HG02981 (cell line): ENCODE data around the gene ATL2.
"Not testable (repeated sequence)": the region's sequence is repeated elsewhere in the genome, so short reads cannot be mapped to it uniquely, and the experiment has no call there.

Source experiments
- ATAC-seq: cut with Tn5 transposase; IDR thresholded peaks from one replicate; pipeline ENCODE4 v1.9.1; 2021; ENCODE audit warnings: mild to moderate bottlenecking, moderate library complexity; ENCODE audit not compliant: unreplicated experiment

The ATL2 gene

DNA sequence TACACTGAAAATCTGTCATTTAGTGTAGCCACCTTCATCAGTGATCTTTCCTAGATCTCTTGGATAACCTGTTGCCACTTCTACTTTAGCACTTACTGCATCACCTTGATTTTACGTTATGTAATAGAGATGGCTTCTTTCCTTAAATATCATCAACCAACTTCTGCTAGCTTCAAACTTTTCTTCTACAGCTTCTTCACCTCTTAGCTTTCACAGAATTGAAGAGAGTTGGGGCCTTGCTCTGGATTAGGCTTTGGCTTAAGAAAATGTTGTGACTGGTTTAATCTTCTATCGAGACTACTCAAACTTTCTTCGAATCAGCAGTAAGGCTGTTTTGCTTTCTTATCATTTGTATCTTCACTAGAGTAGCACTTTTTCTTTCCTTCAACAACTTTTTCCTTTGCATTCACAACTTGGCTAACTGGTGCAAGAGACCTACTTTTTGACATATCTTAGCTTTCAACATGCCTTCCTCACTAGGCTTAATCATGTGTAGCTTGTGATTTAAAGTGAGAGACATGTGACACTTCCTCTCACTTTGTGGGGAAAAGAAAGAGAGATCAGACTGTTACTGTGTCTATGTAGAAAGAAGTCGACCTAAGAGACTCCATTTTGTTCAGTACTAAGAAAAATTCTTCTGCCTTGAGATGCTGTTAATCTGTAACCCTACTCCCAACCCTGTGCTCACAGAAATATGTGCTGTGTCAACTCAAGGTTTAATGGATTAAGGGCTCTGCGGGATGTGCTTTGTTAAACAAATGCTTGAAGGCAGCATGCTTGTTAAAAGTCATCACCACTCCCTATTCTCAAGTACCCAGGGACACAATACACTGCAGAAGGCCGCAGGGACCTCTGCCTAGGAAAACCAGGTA lies 99.6 kb downstream of the ATL2 start:
- ATAC-seq, result no peak

DNA sequence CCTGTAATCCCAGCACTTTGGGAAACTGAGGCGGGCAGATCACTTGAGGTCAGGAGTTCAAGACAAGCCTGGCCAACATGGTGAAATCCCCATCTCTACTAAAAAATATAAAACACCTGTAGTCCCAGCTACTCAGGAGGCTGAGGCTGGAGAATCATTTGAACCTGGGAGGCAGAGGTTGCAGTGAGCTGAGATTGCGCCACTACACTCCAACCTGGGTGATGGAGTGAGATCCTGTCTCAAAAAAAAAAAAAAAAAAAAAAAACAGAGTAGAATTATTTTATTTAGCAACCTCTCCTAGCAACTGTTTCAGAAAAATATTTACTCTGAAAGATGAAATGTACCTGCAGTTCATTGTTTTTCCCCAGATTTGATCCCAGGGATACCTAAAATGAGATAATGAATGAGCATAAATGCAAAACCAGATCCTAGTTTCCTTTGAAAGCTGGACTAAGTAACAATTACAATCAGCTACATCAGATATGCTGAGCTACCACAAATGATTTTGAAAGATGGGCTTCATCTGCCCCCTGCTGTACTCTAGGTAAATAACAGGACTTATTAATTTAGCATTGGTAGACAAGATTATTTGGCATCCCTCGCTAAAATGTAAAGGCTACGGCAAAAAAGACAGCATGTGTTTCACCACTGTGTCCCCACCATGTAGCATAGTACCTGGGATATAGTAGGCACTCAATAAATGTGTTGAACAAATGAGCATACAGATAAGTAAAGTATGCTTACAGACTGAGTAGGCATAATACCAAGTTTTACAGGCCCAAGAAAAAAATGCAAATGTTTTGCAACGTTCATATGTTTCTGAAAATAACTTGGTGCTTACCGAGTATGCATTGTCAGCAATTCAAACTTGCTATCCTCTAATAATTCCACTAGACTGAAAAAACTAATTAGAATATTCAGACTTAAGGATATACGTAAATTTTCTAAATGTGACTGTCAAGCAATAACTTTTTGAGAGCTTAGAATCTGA lies 102.5 kb downstream of the ATL2 start:
- ATAC-seq, result no peak

DNA sequence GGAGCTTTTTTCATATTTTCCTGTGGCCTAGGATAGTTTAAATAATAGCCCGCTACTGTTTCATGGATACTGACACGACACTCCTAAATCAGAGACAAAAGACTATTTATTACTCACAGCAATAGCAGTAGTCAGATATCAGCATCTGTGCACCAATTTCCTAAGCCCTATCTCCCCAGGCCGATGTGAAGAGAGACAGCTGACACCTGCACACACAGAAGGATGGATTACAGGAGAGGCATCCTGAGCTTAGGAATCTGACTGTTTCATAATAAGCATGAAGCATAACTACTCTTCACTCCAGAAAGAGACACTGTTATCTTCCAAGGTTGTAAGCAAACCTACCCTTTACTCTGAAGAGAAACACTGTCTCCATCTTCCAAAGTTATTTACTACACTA lies 105.4 kb downstream of the ATL2 start:
- ATAC-seq, result no peak

DNA sequence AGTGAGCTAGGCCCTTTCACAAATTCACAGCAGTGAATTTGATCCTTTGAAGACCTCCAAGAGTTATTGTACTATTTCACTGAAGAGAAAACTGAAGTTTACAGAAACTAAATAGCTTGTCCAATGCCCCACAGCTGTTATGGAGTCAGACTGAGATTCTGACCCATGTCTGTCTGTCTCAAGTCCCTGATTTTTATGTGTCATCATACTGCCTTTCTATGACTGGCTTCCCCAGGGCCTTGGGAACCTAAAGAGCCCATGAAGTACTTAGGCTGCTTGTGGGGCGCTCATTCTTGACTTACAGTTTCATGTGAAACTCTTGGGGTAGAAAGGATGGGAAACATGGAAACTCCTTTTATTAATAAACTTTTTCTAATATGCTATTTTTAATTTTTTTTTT lies 107.7 kb downstream of the ATL2 start:
- no peak for ATAC-seq

DNA sequence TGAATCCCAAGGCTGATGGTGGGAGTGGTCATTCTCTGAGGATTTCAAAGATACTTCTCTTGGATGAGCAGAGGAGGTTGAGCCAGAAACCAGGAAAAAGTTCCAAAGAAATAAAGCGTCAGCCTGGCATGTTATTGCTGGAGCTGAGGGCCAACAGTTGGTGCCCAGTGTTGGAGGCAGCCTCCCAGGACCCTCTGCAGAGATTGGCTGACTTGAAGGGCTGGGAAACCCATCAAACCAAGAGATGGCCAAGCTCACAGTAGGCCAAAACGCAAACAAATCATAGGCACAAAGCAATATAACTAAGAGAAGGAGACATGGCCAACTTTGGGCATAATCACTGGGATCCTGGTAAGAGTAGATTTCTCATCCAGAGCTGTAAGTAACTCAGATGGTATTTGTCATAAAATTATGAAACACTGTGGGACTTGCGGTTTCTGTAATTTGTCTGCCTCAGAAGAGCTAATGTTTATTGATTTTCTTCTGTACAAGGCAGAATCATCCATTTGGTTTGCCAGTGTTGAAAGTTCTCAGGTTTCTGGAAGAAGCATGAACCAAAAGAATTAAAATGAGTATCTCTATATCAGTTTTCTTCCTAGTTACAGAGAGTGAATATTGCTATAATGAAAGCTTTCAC lies 108.3 kb downstream of the ATL2 start:
- ATAC-seq, result no peak

DNA sequence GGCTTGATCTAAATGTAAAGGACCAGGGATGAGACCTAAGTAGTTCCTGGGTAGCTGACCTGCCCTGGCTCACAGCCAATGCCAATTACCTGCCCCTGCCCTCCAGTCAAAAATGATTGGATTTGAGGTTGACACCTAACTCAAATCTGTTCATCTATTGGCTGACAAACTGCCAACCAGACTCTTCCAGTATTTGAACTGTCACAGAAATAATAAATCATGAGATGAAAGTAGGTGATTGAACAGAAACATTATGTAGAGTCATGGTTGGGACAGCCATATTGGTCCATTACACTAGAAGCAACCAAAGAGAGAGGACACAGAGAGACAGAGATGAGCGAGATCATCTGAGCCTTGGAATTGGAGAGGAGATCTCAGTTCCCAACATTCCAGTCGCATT lies 109.1 kb downstream of the ATL2 start:
- ATAC-seq, result no peak

DNA sequence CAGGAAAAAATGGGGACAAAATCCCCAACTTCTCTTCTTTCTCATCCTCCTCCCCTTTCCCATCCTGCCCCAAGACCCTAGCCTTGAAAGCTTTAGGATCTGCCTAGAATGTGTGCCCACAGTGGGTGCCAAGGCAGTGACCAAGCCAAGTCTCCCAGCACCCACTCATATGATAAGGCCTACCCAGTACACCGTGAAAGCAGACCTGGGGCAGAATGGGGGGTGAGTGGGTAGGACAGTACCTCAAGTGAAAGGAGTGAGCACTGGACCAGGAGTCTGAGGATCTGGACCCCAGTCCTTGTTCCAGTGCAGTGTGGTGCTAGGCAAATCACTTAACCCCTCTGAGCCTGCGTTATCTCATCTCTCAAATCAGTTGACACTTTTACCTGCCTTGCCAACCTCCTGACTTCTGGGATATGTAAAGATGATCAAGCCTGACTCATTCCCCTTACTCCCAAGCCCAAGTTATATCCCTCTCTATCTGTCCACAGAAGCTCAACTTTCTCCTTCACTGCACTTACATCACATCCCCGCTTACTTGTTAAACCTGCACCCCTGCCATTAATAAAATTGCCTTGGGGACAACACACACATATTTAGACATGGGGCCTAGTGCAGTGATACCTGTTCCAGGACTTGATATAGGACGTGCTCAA lies 109.7 kb downstream of the ATL2 start:
- ATAC-seq, result no peak

DNA sequence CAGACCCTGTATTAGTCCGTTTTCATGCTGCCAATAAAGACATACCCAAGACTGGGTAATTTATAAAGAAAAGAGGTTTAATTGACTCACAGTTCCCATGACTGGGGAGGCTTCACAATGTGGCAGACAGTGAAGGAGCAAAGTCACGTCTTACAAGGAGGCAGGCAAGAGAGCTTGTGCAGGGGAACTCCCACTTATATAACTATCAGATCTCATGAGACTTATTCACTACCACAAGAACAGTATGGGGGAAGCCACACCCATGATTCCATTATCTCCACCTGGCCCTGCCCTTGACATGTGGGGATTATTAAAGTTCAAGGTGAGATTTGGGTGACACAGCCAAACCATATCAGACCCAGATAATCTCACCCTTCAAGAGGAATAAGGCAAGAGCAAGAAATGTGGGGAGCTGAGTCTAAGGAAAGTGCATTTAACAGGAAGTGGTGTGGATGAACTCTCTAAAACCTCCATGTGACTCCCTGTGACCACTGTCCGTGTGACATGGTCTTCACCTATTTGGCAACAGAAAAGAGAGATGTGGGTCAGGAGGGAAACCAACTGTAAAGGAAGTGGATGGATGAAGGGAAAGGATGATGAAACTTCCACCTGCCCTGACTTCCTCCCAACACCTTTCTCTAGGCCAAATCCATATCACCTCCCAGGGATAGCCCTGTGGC lies 110.6 kb downstream of the ATL2 start:
- ATAC-seq, result no peak

DNA sequence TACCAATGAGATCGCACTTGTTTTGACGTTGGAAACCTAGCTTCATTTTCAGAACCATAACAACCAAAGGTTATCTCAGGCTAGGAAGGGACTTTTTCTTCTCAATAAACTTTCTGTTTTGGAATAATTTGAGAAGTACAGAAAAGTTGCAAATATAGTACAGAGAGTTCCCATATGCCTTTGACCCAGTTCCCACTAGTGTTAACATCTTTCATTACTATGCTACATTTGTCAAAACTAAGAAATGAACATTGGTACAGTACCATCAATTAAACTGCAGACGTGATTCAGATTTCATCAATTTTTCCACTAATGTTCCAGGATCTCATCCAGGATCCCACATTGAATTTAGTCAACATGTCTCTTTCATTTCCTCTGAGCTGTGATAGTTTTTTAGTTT lies 111.6 kb downstream of the ATL2 start:
- no peak for ATAC-seq

DNA sequence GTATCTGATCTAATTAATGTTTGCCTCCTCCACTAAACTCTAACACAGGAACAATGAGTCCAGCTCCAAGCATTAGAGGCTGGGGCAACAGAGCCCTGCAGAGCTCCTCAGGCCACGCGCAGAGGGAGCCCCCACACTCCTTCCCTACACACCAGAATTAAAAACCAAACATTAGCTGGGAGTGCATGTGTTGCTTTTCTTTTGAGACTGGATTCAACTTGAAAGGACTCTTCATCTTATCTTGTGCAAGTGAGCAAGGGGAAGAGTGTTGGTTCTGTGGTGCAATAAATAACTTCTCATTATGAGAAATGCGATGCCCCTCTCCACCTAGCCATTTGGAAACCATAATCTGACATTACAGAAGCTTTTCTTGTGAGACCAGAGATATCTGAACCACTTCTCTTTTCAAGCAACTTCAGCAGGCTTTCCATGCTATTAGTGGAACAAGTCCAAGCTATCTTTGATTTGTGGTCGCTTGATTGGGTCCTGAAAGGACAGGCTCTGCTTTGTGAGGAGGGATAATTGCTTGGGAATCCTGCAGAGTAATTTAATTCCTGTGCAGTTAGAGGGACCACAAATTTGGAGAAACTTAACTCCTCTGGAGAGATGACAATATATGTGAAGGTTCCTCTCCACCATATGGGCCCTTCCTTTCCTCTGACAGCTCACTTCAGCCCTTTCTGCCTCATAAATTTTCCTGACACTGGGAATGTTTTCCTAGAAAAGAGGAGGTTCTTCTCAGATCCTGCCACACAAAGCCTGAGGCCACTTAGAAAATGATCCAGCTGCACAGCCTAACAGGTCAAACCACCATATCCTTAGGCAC lies 112.5 kb downstream of the ATL2 start:
- no peak for ATAC-seq

DNA sequence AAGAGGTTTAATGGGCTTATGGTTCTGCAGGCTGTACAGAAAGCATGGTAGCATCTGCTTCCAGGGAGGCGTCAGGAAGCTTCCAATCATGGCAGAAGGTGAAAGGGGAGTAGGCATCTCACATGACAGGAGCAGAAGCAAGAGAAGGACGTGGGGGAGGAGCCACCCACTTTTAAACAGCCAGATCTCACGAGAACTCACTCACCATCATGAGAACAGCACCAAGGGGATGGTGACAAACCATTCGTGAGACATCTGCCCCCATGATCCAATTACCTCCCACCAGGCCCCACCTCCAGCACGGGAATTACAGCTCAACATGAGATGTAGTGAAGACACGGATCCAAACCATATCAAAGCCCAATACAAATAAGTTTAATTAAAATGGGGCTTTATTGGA lies 113.8 kb downstream of the ATL2 start:
- no peak for ATAC-seq

DNA sequence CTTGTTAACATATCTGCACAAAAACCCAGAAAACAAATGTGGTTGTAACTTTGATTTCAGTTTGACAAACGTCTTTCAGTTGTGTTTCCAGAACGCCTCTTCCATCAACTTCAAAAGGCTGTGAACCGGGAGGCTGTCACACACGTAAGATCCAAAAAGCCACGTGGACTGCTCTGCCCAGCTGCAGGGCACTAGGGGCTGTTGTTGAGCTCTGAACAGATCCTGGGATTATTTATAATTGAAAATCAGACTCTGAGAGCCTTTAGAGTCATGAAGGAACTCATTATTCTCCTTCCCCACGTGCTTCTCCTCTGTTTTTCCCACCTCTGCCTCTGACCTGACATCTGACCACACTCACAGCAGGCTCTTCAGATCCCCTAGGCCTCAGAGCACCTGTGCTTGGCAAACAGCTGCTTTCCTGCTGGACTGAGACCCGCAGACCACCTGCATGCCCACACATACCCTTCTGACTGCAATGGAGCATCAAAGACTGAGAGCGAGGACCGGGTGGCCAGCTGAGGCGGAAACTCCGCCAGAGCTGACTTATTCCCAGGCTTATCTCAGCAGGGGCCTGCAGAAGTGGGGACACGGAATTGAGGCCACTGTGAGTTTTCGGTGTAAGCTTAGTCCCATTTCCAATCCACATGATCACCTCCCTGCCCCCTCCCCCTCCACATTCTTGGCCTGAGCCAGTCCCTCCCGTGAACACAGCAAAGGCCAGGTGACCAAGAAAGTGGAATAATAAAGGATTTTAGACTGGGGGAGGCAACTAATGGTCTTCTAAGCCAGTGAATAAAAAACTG lies 114.8 kb downstream of the ATL2 start:
- no peak for ATAC-seq

DNA sequence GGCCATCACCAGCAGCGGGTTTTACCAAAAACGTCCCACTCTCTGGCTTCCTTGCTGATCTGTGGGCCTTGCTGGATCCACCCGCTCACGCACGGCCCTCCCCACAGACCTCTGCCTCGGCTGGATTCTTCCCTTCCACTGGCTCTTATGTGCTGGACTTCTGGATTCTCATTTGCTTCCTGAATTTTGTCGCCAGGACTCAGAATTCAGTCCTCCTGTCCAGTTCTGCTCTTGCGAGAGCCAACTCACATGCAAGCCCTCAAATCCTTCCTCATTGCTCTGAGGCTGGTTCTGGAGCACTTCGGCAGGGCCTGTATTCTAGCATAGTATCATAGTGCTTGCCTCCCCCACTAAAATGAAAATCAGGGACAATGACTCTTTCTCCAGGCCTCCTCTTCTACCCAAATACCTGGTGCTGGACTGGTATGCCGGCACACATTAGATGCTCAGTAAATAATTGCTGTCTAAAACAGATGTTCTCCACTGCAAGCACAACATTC lies 115.5 kb downstream of the ATL2 start:
- no peak for ATAC-seq

DNA sequence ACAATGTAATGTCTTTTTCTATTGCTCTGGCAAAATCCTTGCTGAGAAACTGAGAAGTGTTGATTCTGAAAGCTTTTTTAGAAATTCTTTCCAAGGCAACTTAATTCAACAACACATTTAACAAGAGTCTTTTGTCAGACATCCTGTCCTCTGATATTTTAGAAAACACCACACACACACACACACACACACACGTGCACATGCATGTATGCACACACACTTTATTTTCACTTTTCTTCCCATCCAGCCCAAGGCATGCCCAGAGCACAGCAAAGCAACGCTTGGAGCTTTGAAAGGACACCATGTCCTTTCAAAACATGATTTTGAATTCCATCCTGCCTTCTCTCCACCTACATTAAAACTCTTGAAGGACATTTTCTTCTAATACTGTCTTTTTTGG lies 116.1 kb downstream of the ATL2 start:
- ATAC-seq, result no peak

DNA sequence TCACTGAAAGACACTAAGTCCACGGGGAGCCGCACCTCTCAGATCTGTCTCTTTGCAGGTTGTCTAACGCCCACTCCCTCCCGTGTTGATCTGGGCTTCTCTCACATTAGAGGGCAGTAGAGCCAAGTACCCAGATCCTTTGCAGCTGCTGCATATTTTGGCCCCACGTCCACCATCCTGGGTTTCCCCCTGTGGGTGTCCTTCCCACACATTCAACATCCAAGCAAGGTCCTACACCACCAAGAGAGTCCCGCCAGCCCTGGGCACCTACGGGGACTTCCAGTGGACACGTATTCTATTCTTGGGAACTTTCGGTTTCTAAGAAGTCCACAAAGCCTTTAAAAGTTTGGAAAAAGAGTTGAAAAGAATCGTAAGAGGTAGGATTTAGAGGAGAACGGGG lies 116.6 kb downstream of the ATL2 start:
- no peak for ATAC-seq

DNA sequence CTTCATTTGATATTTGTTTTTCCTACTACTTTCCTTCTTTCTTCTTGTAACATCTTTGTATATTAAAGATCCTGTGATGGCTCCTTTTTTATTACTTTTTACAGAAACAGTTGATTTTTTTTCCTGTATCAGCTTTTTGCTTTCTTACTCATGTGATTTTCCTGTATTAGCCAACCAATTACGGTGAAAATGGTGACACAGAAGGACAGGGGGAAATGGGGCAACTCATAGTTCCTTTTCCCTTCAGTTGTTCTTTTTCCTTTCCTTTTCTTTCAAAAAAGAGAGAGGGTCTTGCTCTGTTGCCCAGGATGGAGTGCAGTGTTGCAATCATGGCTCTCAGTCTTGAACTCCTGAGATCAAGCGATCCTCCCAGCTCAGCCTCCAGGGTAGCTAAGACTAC lies 117.8 kb downstream of the ATL2 start:
- ATAC-seq, result no peak

DNA sequence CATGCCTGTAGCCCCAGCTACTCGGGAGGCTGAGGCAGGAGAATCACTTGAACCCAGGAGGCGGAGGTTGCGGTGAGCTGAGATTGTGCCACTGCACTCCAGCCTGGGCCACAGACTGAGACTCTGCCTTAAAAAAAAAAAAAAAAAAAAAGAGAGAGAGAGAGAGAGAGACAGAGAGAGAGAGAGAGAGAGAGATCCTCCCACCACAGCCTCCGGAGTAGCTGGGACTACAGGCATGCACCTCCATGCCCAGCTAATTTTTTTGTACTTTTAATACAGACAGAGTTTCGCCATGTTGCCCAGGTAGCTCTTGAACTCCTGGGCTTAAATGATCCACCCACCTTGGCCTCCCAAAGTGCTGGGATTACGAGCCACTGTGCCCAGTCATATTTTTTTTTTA lies 119.4 kb downstream of the ATL2 start:
- not testable (repeated sequence) for ATAC-seq

DNA sequence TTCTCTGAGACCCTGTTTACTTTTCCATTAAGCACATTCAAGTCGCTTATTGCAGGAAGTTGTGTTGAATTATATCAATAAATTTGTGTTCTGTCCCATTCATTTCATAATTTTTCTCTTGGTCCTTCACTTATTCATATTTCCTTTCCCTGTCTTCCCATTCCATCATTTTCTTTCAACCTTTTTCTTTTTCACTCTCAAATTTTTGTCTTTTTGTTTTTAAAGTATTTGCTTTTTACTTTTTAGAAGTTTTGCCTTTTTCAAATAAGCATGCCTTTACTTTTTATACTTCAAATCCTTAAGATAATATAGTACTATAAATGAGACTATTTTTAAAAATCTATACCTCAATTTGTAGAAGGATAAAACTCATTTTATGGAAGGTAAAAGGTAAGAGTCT lies 120.5 kb downstream of the ATL2 start:
- ATAC-seq, result no peak
